Activated naive CD4-positive, alpha-beta T cell treated with anti-CD3 and anti-CD28 coated beads, Interleukin-2, amount 50 U/mL, for 72 hours (primary cell): ENCODE measurements around the gene IFT27. TPM values are rescaled to one million over a fixed set of nuclear protein-coding genes. Genes with fewer than 3 reads are reported as not detected.
"Not testable (repeated sequence)": the region's sequence is repeated elsewhere in the genome, so short reads cannot be mapped to it uniquely, and the experiment has no call there.

Experiments used
- ATAC-seq, 2 donors: fragments of 150-1000 bp; cut with Tn5 transposase; 2 replicates each; pipeline ENCODE4 v1.10.0; 2021; ENCODE audit warnings: mild to moderate bottlenecking in 2 of 2, moderate library complexity in 2 of 2
- DNase-seq, 2 donors: peaks; one replicate each; pipeline ENCODE4 v3.0.0; 2021 to 2022; ENCODE audit warnings: low spot score in 2 of 2
- H3K27ac Mint-ChIP-seq, 2 donors: one replicate each; pipeline ENCODE4 v1.8.0; 2022; ENCODE audit warnings: mild to moderate bottlenecking in 2 of 2, mixed read lengths in 2 of 2
- H3K36me3 Mint-ChIP-seq, 2 donors: one replicate each; pipeline ENCODE4 v1.8.0; 2022; ENCODE audit warnings: mixed read lengths in 2 of 2
- H3K9me3 Mint-ChIP-seq, 2 donors: one replicate each; pipeline ENCODE4 v1.8.0; 2022; ENCODE audit warnings: mixed read lengths in 2 of 2
- total RNA-seq, 2 donors: library from RNA; stranded (reverse); gene quantifications; one replicate each; pipeline ENCODE4 v1.2.3, GENCODE V29; 2022

IFT27 gene
- total RNA-seq, 2 donors from 2014 or later, result 20.8 to 23.3 TPM

GRCh38 chr22:36741968-36742367 lies 34.0 kb downstream of the IFT27 start:
- ATAC-seq, result no peak
- no peak overlapping the region for H3K27ac Mint-ChIP-seq
- H3K9me3 Mint-ChIP-seq, result no peaks in the 10 kb centered on the region
- no peaks in the 10 kb centered on the region for H3K36me3 Mint-ChIP-seq
- no peak for DNase-seq

GRCh38 chr22:36741204-36741793 lies 34.6 kb downstream of the IFT27 start:
- ATAC-seq (no peak), DNase-seq (no peak)
- no peak overlapping the region for H3K27ac Mint-ChIP-seq
- no peaks in the 10 kb centered on the region for H3K36me3 Mint-ChIP-seq
- H3K9me3 Mint-ChIP-seq, result no peaks in the 10 kb centered on the region

- no peaks in the 10 kb centered on the region for H3K36me3 Mint-ChIP-seq
- H3K27ac Mint-ChIP-seq, result no peak overlapping the region
- no peaks in the 10 kb centered on the region for H3K9me3 Mint-ChIP-seq
- ATAC-seq (no peak), DNase-seq (no peak)
These were observed 35.2 kb downstream of the IFT27 start for GRCh38 chr22:36740716-36741115.

- H3K9me3 Mint-ChIP-seq, result no peaks in the 10 kb centered on the region
- no peak for DNase-seq
- no peaks in the 10 kb centered on the region for H3K36me3 Mint-ChIP-seq
- no peak overlapping the region for H3K27ac Mint-ChIP-seq
- ATAC-seq, result no peak
These were observed 36.7 kb downstream of the IFT27 start for GRCh38 chr22:36739185-36739584.

- ATAC-seq, result no peak
- no peak for DNase-seq
- no peaks in the 10 kb centered on the region for H3K36me3 Mint-ChIP-seq
- H3K9me3 Mint-ChIP-seq, result no peaks in the 10 kb centered on the region
- H3K27ac Mint-ChIP-seq, result no peak overlapping the region
These were observed 37.4 kb downstream of the IFT27 start for GRCh38 chr22:36738416-36739020.

- DNase-seq (no peak), ATAC-seq (no peak)
- Mint-ChIP-seq H3K9me3 (no peaks in the 10 kb centered on the region), H3K27ac (no peak overlapping the region), H3K36me3 (no peaks in the 10 kb centered on the region)
These were observed 38.1 kb downstream of the IFT27 start for GRCh38 chr22:36737776-36738175.

- Mint-ChIP-seq H3K9me3 (no peaks in the 10 kb centered on the region), H3K27ac (no peak overlapping the region), H3K36me3 (no peaks in the 10 kb centered on the region)
- no peak for ATAC-seq
- DNase-seq, result no peak
These were observed 39.1 kb downstream of the IFT27 start for GRCh38 chr22:36736701-36737320.

GRCh38 chr22:36734171-36735058 lies 41.5 kb downstream of the IFT27 start:
- ATAC-seq (peak in 1 of 2 donors; percentile 45), DNase-seq (no peak)
- H3K27ac Mint-ChIP-seq, result no peak overlapping the region
- no peaks in the 10 kb centered on the region for H3K9me3 Mint-ChIP-seq
- no peaks in the 10 kb centered on the region for H3K36me3 Mint-ChIP-seq

- H3K27ac Mint-ChIP-seq, result no peak overlapping the region
- no peak for DNase-seq
- no peaks in the 10 kb centered on the region for H3K36me3 Mint-ChIP-seq
- no peak for ATAC-seq
- no peaks in the 10 kb centered on the region for H3K9me3 Mint-ChIP-seq
These were observed 42.6 kb downstream of the IFT27 start for GRCh38 chr22:36733271-36733670.

GRCh38 chr22:36732609-36733008 lies 43.3 kb downstream of the IFT27 start:
- Mint-ChIP-seq H3K9me3 (no peaks in the 10 kb centered on the region), H3K27ac (no peak overlapping the region), H3K36me3 (no peaks in the 10 kb centered on the region)
- ATAC-seq, result no peak
- no peak for DNase-seq

- Mint-ChIP-seq H3K36me3 (no peaks in the 10 kb centered on the region), H3K9me3 (no peaks in the 10 kb centered on the region), H3K27ac (no peak overlapping the region)
- ATAC-seq (no peak), DNase-seq (no peak)
These were observed 44.0 kb downstream of the IFT27 start for GRCh38 chr22:36731916-36732315.

- not testable (repeated sequence) for DNase-seq, H3K27ac Mint-ChIP-seq, ATAC-seq, H3K9me3 Mint-ChIP-seq, H3K36me3 Mint-ChIP-seq
These were observed 44.6 kb downstream of the IFT27 start for GRCh38 chr22:36731321-36731720.

GRCh38 chr22:36730176-36730858 lies 45.6 kb downstream of the IFT27 start:
- H3K9me3 Mint-ChIP-seq, result no peaks in the 10 kb centered on the region
- no peaks in the 10 kb centered on the region for H3K36me3 Mint-ChIP-seq
- no peak overlapping the region for H3K27ac Mint-ChIP-seq
- DNase-seq (no peak), ATAC-seq (no peak)

GRCh38 chr22:36729321-36729720 lies 46.6 kb downstream of the IFT27 start:
- no peak for ATAC-seq
- Mint-ChIP-seq H3K9me3 (no peaks in the 10 kb centered on the region), H3K27ac (no peak overlapping the region), H3K36me3 (no peaks in the 10 kb centered on the region)
- DNase-seq, result no peak

GRCh38 chr22:36728505-36728904 lies 47.4 kb downstream of the IFT27 start:
- ATAC-seq (no peak), DNase-seq (no peak)
- no peaks in the 10 kb centered on the region for H3K9me3 Mint-ChIP-seq
- H3K27ac Mint-ChIP-seq, result no peak overlapping the region
- no peaks in the 10 kb centered on the region for H3K36me3 Mint-ChIP-seq

GRCh38 chr22:36727927-36728488 lies 47.9 kb downstream of the IFT27 start:
- ATAC-seq (no peak), DNase-seq (no peak)
- H3K36me3 Mint-ChIP-seq, result no peaks in the 10 kb centered on the region
- H3K27ac Mint-ChIP-seq, result no peak overlapping the region
- no peaks in the 10 kb centered on the region for H3K9me3 Mint-ChIP-seq
